Esophagus muscularis mucosa (tissue), 4 donors: ENCODE measurements around the gene NR1H2.

Source experiments
- CTCF ChIP-seq, 3 experiments: fragments of 200-600 bp in 2 of 3; fragments of 450-650 bp in 1 of 3; sonication (generic) in 2 of 3; IDR thresholded peaks; one replicate each; pipeline ENCODE4 v1.5.1; 2017 to 2019; ENCODE audit warnings: antibody characterized with exemption in 3 of 3, mild to moderate bottlenecking in 2 of 3, moderate library complexity in 1 of 3
- EP300 ChIP-seq: sonication (generic); formaldehyde crosslinking; IDR thresholded peaks from one replicate; pipeline ENCODE4 v1.6.1; 2017; ENCODE audit warnings: antibody characterized with exemption
- POLR2A ChIP-seq: fragments of 450-650 bp; IDR thresholded peaks from one replicate; pipeline ENCODE4 v1.6.1; 2017; ENCODE audit warnings: antibody characterized with exemption, moderate library complexity, mild to moderate bottlenecking, low read depth
- POLR2AphosphoS5 ChIP-seq, 2 donors: sonication (generic); formaldehyde crosslinking; IDR thresholded peaks; one replicate each; pipeline ENCODE4 v1.6.1; 2017; ENCODE audit warnings: antibody characterized with exemption in 2 of 2

GRCh38 chr19:50409347-50409746, 33.1 kb downstream of the NR1H2 start:
- TF ChIP-seq CTCF (IDR thresholded peaks at IDR 0.05): no peak
- TF ChIP-seq POLR2A: no peak
- no peak for TF ChIP-seq POLR2AphosphoS5 (IDR thresholded peaks at IDR 0.05)
- no peak for TF ChIP-seq EP300
